Ovary (tissue), 9 donors: ENCODE data around the gene LGALS7B. TPM values are rescaled to one million over a fixed set of nuclear protein-coding genes. Genes with fewer than 3 reads are reported as not detected.
"Not testable (repeated sequence)": the region's sequence is repeated elsewhere in the genome, so short reads cannot be mapped to it uniquely, and the experiment has no call there.

ENCODE experiments used
- DNase-seq, 5 donors: peaks; one replicate each; pipeline ENCODE4 v3.0.0-alpha.2; 2019 to 2020
- H3K27ac ChIP-seq, 2 donors: fragments of 200-600 bp; one replicate each; pipeline versions ENCODE4 v1.5.1 to v1.8.0; 2019 to 2022
- H3K27me3 ChIP-seq: fragments of 200-600 bp; one replicate; pipeline ENCODE4 v1.8.0; 2022
- H3K36me3 ChIP-seq: fragments of 200-600 bp; sonication (generic); one replicate; pipeline ENCODE4 v1.5.1; 2019
- H3K4me1 ChIP-seq: one replicate; pipeline ENCODE4 v1.8.1; 2013; ENCODE audit warnings: mild to moderate bottlenecking, moderate library complexity; ENCODE audit not compliant: insufficient read depth
- H3K4me3 ChIP-seq: fragments of 200-600 bp; sonication (generic); one replicate; pipeline ENCODE4 v1.5.1; 2017
- H3K9me3 ChIP-seq, 2 donors: fragments of 200-600 bp in 1 of 2; sonication (generic) in 1 of 2; one replicate each; pipeline versions ENCODE4 v1.5.1 to v1.8.1; 2013 to 2019; ENCODE audit warnings: mild to moderate bottlenecking in 1 of 2, moderate library complexity in 1 of 2
- EP300 ChIP-seq: sonication (generic); formaldehyde crosslinking; IDR thresholded peaks from one replicate; pipeline ENCODE4 v1.6.1; 2017; ENCODE audit warnings: antibody characterized with exemption
- POLR2A ChIP-seq: fragments of 450-650 bp; IDR thresholded peaks from one replicate; pipeline ENCODE4 v1.6.1; 2017; ENCODE audit warnings: antibody characterized with exemption, mild to moderate bottlenecking, moderate library complexity
- WGBS, 3 donors: extraction: QIAGEN DNeasy Blood & Tissue Kit in 1 of 3; methylation state at CpG; one replicate each; pipeline versions ENCODE4 v1.1.5 to v1.1.7; 2013 to 2017; 5-methylcytosine and 5-hydroxymethylcytosine counted together
- intact Hi-C, 4 donors: fragments of 100-400 bp; cut with DNase I; formaldehyde crosslinking; loops; one replicate each; pipeline versions ENCODE4 v1.11.0 to v1.15.1; 2022 to 2023
- polyA plus RNA-seq, 2 donors: library from polyadenylated mRNA; stranded (reverse); fragments of 200-250 nt in 1 of 2; fragments of 350-450 nt in 1 of 2; fragmentation: Illumina TruSeq in 1 of 2; extraction: RNeasy Lipid Tissue Mini Kit (QIAGEN cat#74804) in 1 of 2; gene quantifications; one replicate each; pipeline ENCODE4 v1.2.3, GENCODE V29; 2013 to 2014
- total RNA-seq, 7 donors: library from RNA; depleted of rRNA in 2 of 7; stranded (reverse); fragments of >200 nt in 2 of 7; fragmentation: NEBNext Ultra II Directional in 3 of 7; extraction: Animal tissue kit (Norgen Biotek cat#: 25700) in 3 of 7; gene quantifications; one replicate each; pipeline versions ENCODE4 v1.1.0 to v1.2.4, GENCODE V29; 2016 to 2023
- TF ChIP-seq, protein P1 (sequence below), 3 donors: fragments of 450-650 bp in 2 of 3; fragments of 200-600 bp in 1 of 3; IDR thresholded peaks; one replicate each; pipeline versions ENCODE4 v1.5.1 to v1.8.0; 2016 to 2022; ENCODE audit warnings: antibody characterized with exemption in 3 of 3, mild to moderate bottlenecking in 1 of 3
- donor health status: DM: no; HTN: no; CAD: no; lungs with moderate emphysema.
- donor health status: DM: no; HTN: no; CAD: no.
- donor health status: Bipolar disorder and iron deficiency.
- donor health status: DM: yes; HTN: yes; CAD: no.
- donor health status: DM: no; HTN: no; CAD: no.
- donor health status: DM: yes; HTN: yes; CAD: no.

Gene LGALS7B
- total and polyA plus RNA-seq, 9 donors = not detected

DNA sequence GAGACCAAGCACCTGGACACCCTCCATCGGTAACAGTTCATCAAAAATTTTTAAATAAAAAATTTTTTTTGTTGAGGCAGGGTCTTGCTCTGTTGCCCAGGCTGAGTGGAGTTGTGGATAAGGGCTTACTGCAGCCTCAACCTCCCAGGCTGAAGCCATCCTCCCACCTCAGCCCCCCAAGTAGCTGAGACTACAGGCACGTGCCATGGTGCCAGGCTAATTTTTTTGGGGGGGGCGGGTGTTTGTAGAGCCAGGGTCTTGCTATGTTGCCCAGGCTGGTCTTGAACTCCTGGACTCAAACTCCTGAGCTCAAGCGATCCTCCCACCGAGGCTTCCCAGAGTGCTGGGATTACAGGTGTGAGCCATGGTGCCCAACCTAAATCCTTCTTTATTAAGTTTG is 4.7 kb downstream of the LGALS7B start:
- intact Hi-C loops = loop anchor here in 1 of 4 donors (2.0 kb wide), 1 partner anchor 19 kb away; no protein-coding TSS in a partner anchor
- 83 to 93% (median 88%) methylated on average over 5 of the region's 5 CpGs for whole genome bisulfite sequencing, 3 donors
- Histone ChIP-seq H3K9me3 (no peaks in the 10 kb centered on the region), H3K36me3 (no peaks in the 10 kb centered on the region), H3K4me3 (no peak overlapping the region), H3K27me3 (no peaks in the 10 kb centered on the region), H3K4me1 (no peaks in the 10 kb centered on the region), H3K27ac (no peak overlapping the region)
- no peak for DNase-seq
- no peak for TF ChIP-seq EP300
- no peak for TF ChIP-seq POLR2A
- TF ChIP-seq, protein P1, sequence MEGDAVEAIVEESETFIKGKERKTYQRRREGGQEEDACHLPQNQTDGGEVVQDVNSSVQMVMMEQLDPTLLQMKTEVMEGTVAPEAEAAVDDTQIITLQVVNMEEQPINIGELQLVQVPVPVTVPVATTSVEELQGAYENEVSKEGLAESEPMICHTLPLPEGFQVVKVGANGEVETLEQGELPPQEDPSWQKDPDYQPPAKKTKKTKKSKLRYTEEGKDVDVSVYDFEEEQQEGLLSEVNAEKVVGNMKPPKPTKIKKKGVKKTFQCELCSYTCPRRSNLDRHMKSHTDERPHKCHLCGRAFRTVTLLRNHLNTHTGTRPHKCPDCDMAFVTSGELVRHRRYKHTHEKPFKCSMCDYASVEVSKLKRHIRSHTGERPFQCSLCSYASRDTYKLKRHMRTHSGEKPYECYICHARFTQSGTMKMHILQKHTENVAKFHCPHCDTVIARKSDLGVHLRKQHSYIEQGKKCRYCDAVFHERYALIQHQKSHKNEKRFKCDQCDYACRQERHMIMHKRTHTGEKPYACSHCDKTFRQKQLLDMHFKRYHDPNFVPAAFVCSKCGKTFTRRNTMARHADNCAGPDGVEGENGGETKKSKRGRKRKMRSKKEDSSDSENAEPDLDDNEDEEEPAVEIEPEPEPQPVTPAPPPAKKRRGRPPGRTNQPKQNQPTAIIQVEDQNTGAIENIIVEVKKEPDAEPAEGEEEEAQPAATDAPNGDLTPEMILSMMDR (IDR thresholded peaks at IDR 0.05) = no peak

DNA sequence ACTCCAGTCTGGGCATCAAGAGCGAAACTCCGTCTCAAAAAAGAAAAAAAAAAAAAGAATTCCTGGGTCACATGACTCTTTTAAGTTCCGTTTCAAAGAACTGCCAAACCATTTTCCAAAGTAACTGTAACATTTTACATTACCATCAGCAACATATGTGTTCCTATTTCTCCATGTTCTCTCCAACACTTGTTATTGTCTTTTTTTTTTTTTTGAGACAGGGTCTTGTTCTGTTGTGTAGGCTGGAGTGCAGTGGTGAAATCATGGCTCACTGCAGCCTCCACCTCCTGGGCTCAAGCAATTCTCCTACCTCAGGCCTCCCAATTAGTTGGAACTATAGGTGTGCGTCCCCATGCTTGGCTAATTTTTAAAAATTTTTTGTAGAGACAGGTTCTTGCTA is 6.5 kb downstream of the LGALS7B start:
- no peaks in the 10 kb centered on the region for H3K9me3 ChIP-seq
- DNase-seq = no peak
- H3K4me3 ChIP-seq = no peak overlapping the region
- H3K4me1 ChIP-seq = no peaks in the 10 kb centered on the region
- H3K27me3 ChIP-seq = no peaks in the 10 kb centered on the region
- intact Hi-C loops = no loop called here
- no peak overlapping the region for H3K27ac ChIP-seq
- WGBS, 3 donors = 82 to 91% (median 89%) methylated on average over 4 of the region's 4 CpGs
- H3K36me3 ChIP-seq = no peaks in the 10 kb centered on the region
- TF ChIP-seq, protein P1 (IDR thresholded peaks at IDR 0.05) = no peak
- TF ChIP-seq POLR2A = no peak
- no peak for TF ChIP-seq EP300

DNA sequence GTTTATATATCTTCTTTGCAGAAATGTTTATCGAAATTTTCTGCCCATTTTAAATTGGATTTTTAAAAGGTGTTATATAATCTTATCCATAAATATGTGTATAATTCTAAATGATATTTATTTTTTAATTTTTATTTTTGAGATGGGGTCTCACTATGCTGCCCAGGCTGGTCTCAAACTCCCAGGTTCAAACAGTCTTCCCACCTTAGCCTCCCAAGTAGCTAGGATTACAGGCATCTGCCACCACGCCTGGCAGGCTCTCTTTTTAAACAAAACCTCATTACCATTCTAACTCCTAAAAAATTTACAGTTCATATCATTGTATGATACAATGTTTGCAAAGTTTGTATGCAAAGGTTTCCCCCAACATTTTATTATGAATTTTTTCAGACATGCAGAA is 7.2 kb downstream of the LGALS7B start:
- Histone ChIP-seq H3K27ac (no peak overlapping the region), H3K27me3 (no peaks in the 10 kb centered on the region), H3K36me3 (no peaks in the 10 kb centered on the region), H3K4me1 (no peaks in the 10 kb centered on the region), H3K9me3 (no peaks in the 10 kb centered on the region), H3K4me3 (no peak overlapping the region)
- intact Hi-C loops = no loop called here
- TF ChIP-seq, protein P1 (IDR thresholded peaks at IDR 0.05) = no peak
- TF ChIP-seq POLR2A = no peak
- no peak for TF ChIP-seq EP300
- no peak for DNase-seq
- 61 to 86% (median 64%) methylated on average over 2 of the region's 2 CpGs for WGBS, 3 donors

DNA sequence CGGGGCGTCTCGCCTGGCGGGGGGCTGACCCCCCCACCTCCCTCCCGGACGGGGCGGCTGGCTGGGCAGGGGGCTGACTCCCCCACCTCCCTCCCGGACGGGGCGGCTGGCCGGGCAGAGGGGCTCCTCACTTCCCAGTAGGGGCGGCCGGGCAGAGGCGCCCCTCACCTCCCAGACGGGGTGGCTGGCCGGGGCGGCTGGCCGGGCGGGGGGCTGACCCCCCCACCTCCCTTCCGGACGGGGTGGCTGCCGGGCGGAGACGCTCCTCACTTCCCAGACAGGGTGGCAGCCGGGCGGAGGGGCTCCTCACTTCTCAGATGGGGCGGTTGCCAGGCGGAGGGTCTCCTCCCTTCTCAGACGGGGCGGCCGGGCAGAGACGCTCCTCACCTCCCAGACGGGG is 8.8 kb downstream of the LGALS7B start:
- WGBS, 3 donors = 80 to 90% methylated on average over 2 to 22 of the region's 33 CpGs; no CpG with 5 or more reads in 1 of the 3 donors
- H3K4me3 ChIP-seq, intact Hi-C loops, H3K27ac ChIP-seq, DNase-seq, H3K9me3 ChIP-seq, H3K4me1 ChIP-seq, H3K36me3 ChIP-seq, H3K27me3 ChIP-seq: not testable (repeated sequence)

DNA sequence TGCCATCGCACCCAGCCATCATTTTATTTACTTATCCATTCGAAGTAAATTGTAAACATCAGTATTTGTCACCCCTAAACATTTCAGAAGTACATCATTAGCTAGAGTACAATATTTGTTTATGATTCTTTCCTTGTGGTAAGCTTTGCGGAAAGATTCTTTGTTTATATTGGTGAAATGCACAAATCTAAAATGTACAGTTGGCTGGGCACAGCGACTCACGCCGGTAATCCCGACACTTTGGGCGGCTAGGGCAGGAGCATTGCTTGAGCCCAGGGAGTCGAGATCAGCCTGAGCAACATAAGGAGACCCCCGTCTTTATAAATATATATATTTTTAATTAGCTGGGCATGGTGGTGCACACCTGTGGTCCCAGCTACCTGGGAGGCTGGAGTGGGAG is 10.1 kb downstream of the LGALS7B start:
- no peak overlapping the region for H3K27ac ChIP-seq
- no peaks in the 10 kb centered on the region for H3K36me3 ChIP-seq
- no peaks in the 10 kb centered on the region for H3K9me3 ChIP-seq
- intact Hi-C loops = no loop called here
- H3K4me3 ChIP-seq = no peak overlapping the region
- DNase-seq = no peak
- WGBS, 3 donors = 87 to 90% (median 89%) methylated on average over 10 of the region's 10 CpGs
- no peaks in the 10 kb centered on the region for H3K4me1 ChIP-seq
- no peaks in the 10 kb centered on the region for H3K27me3 ChIP-seq
- TF ChIP-seq, protein P1 (IDR thresholded peaks at IDR 0.05) = no peak
- TF ChIP-seq POLR2A = no peak
- TF ChIP-seq EP300 = no peak
